ENCODE data around the gene PRXL2B.
"Not testable (repeated sequence)": the region's sequence is repeated elsewhere in the genome, so short reads cannot be mapped to it uniquely, and the experiment has no call there.

The PRXL2B gene

GRCh38 chr1:2551544-2551943 lies 35.0 kb upstream of the PRXL2B start:
- DNase-seq, result not testable (repeated sequence)

GRCh38 chr1:2552189-2552588 lies 34.4 kb upstream of the PRXL2B start:
- no peak for DNase-seq

GRCh38 chr1:2553076-2553475 lies 33.5 kb upstream of the PRXL2B start:
- not testable (repeated sequence) for DNase-seq

GRCh38 chr1:2553871-2554620 lies 32.5 kb upstream of the PRXL2B start:
- DNase-seq, result no peak

GRCh38 chr1:2554621-2555387 lies 31.8 kb upstream of the PRXL2B start:
- DNase-seq, result no peak

GRCh38 chr1:2555634-2556276 lies 30.8 kb upstream of the PRXL2B start:
- no peak for DNase-seq

- no peak for DNase-seq
These were observed 30.3 kb upstream of the PRXL2B start, which contains the start of gene TNFRSF14 for GRCh38 chr1:2556277-2556677. TNFRSF14 (plus strand) TSS chr1:2556371; CDS start chr1:2556665, 294 bp downstream.

- no peak for DNase-seq
These were observed 29.7 kb upstream of the PRXL2B start for GRCh38 chr1:2556678-2557481.

GRCh38 chr1:2557482-2558400 lies 28.8 kb upstream of the PRXL2B start:
- DNase-seq, result no peak

GRCh38 chr1:2558420-2558819 lies 28.2 kb upstream of the PRXL2B start:
- DNase-seq, result no peak

- no peak for DNase-seq
These were observed 27.7 kb upstream of the PRXL2B start for GRCh38 chr1:2558861-2559260.

GRCh38 chr1:2559509-2560298 lies 26.9 kb upstream of the PRXL2B start:
- DNase-seq, result no peak

GRCh38 chr1:2560299-2561073 lies 26.1 kb upstream of the PRXL2B start:
- no peak for DNase-seq

GRCh38 chr1:2561446-2561845 lies 25.1 kb upstream of the PRXL2B start:
- DNase-seq, result no peak

GRCh38 chr1:2561898-2562895 lies 24.4 kb upstream of the PRXL2B start:
- DNase-seq, result no peak

GRCh38 chr1:2563205-2563604 lies 23.4 kb upstream of the PRXL2B start:
- DNase-seq, result no peak

GRCh38 chr1:2564006-2564814 lies 22.4 kb upstream of the PRXL2B start:
- no peak for DNase-seq
